ENCODE data around the gene RAB4A. TPM values are rescaled to one million over a fixed set of nuclear protein-coding genes. Genes with fewer than 3 reads are reported as not detected.

The RAB4A gene
- total and polyA plus RNA-seq, 2 of the 8 experiments (the other 6 are each of a cell fraction or from before 2014, with no cell fraction given) = 13.3 to 68.8 TPM

DNA sequence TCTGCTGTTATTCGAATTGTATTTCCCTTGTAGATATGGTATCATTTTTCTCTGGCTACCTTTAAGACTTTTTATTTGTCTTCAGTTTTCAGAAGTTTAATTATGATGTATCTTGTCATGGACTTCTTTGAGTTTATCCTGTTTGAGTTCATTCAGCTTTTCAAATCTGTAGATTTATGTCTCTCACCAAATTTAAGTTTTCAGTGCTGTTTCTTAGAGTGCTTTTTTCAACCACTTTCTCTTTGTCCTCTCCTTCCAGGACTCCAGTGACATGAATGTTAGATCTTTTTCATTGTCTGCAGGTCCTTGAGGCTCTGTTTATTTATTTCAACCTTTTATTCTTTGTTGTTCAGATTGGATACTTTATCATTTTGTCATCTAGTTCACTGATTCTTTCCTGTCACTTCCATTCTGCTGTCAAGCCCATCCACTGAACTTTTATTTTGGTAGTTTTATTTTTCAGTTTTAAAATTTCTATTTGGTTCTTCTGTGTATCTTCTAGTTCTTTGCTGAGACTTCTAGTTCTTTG lies 11.4 kb downstream of the RAB4A start:
- H2BK20ac ChIP-seq (ENCODE audit: low read length) = no peak overlapping the region

More for the DNA sequence above, 11.4 kb downstream of the RAB4A start:
- no peak overlapping the region for H2BK12ac ChIP-seq (ENCODE audit: low read depth, low read length)
- no peaks in the 10 kb centered on the region for H3K27me3 ChIP-seq (replicated peaks in 1 of 4; ENCODE audit: control insufficient read depth in 3 of 4, extremely low read depth in 1 of 4, insufficient read depth in 3 of 4, low read length in 3 of 4)
- H3K4me2 ChIP-seq (ENCODE audit: insufficient read depth in 1 of 2, low read depth in 2 of 2, low read length in 2 of 2) = no peak overlapping the region
- H2AFZ ChIP-seq (ENCODE audit: low read length) = no peak overlapping the region
- H4K91ac ChIP-seq (replicated peaks; ENCODE audit: insufficient read length, low read length) = no peak overlapping the region
- H4K8ac ChIP-seq (ENCODE audit: extremely low read depth, insufficient read depth, low read length) = no peak overlapping the region
- no peak overlapping the region for H3K14ac ChIP-seq (ENCODE audit: insufficient read length)
- H2BK5ac ChIP-seq (ENCODE audit: low read depth, low read length) = no peak overlapping the region
- ChIA-PET CTCF (ENCODE audit: partially characterized antibody) (interaction anchor here (1.2 kb wide), 1 partner anchor 200 kb away, joined by 3 read pairs; no protein-coding TSS in a partner anchor), POLR2A (ENCODE audit: partially characterized antibody) (no interaction called here)
- H4K20me1 ChIP-seq (replicated peaks in 1 of 2; ENCODE audit: control insufficient read depth in 1 of 2, insufficient read depth in 2 of 2, low read length in 2 of 2) = peaks cover 8 to 10% of the 10 kb centered on the region in 2 experiments
- no peak overlapping the region for H3K56ac ChIP-seq (replicated peaks; ENCODE audit: insufficient read length, low read depth, low read length)
- H3K27ac ChIP-seq (ENCODE audit: low read depth, low read length) = no peak overlapping the region
- H3K9ac ChIP-seq (replicated peaks in 1 of 4; ENCODE audit: extremely low read depth in 1 of 4, low read depth in 3 of 4, low read length in 3 of 4) = no peak overlapping the region
- H2BK15ac ChIP-seq (ENCODE audit: low read length) = no peak overlapping the region
- peaks cover 6 to 77% of the 10 kb centered on the region in 2 experiments for H3K79me2 ChIP-seq (ENCODE audit: control insufficient read depth in 1 of 2, insufficient read depth in 2 of 2, low read length in 2 of 2)
- H2BK120ac ChIP-seq (replicated peaks; ENCODE audit: low read depth, low read length) = no peak overlapping the region
- H2AK5ac ChIP-seq (ENCODE audit: low read depth, low read length) = no peak overlapping the region
- no peaks in the 10 kb centered on the region for H3K23me2 ChIP-seq (ENCODE audit: low read depth, low read length)
- FAIRE-seq (no peak), DNase-seq (ENCODE audit: low read depth in 1 of 2, low spot score in 2 of 2) (no peak)
- H3K4me1 ChIP-seq (replicated peaks in 1 of 4; ENCODE audit: control insufficient read depth in 3 of 4, insufficient read depth in 4 of 4, low read length in 3 of 4) = peaks cover 0 to 4% (median under 1%) of the 10 kb centered on the region in 4 experiments; a peak in 1 of 7 replicates
- peaks cover 11% of the 10 kb centered on the region for H3K79me1 ChIP-seq (ENCODE audit: low read depth, low read length)
- H3K36me3 ChIP-seq (ENCODE audit: control insufficient read depth in 2 of 4, insufficient read depth in 4 of 4, low read length in 3 of 4) = no peaks in the 10 kb centered on the region
- H4K5ac ChIP-seq (ENCODE audit: insufficient read length, low read depth, low read length) = no peak overlapping the region
- TF ChIP-seq RFX5 (IDR thresholded peaks at IDR 0.05; ENCODE audit: borderline replicate concordance, low read depth, low read length) (no peak), GABPA (IDR thresholded peaks at IDR 0.05; ENCODE audit: borderline replicate concordance, insufficient read depth, low read length) (no peak), PHF8 (conservative IDR thresholded peaks at IDR 0.05; ENCODE audit: low read depth, low read length) (no peak), CBX5 (IDR thresholded peaks at IDR 0.05; ENCODE audit: low read depth, low read length) (no peak), MAFK (IDR thresholded peaks at IDR 0.05; ENCODE audit: low read depth, low read length) (no peak), HDAC2 (IDR thresholded peaks at IDR 0.05; ENCODE audit: borderline replicate concordance in 1 of 2, low read depth in 2 of 2, low read length in 2 of 2) (no peak), CHD1 (IDR thresholded peaks at IDR 0.05; ENCODE audit: low read depth, low read length) (no peak), YY1 (IDR thresholded peaks at IDR 0.05; ENCODE audit: low read depth, low read length) (no peak), HDAC6 (IDR thresholded peaks at IDR 0.05; ENCODE audit: low read depth, low read length) (no peak), RNF2 (IDR thresholded peaks at IDR 0.05; ENCODE audit: borderline replicate concordance, low read depth, low read length, missing control alignments, poor library complexity, severe bottlenecking) (no peak)
- no peak overlapping the region for H3K18ac ChIP-seq (ENCODE audit: extremely low read depth, low read length)
- H3K4ac ChIP-seq (replicated peaks; ENCODE audit: insufficient read length, low read depth, low read length) = no peak overlapping the region
- H3K23ac ChIP-seq (ENCODE audit: insufficient read length) = no peak overlapping the region
- 94% methylated on average over 1 of the region's 1 CpG; no CpG with 5 or more reads in 1 of the 2 experiments for WGBS, 2 experiments (ENCODE audit: extremely low coverage in 1 of 2, insufficient coverage in 1 of 2, insufficient read length in 1 of 2, insufficient replicate concordance in 2 of 2, low coverage in 1 of 2, low lambda C conversion rate in 2 of 2, missing lambda C conversion rate in 1 of 2)
- H3K4me3 ChIP-seq (ENCODE audit: extremely low read depth in 1 of 4, insufficient read depth in 2 of 4, low read depth in 3 of 4, low read length in 4 of 4) = no peak overlapping the region
- no peaks in the 10 kb centered on the region for H3K9me3 ChIP-seq (ENCODE audit: insufficient read depth in 2 of 2, low read depth in 1 of 2, low read length in 1 of 2)
